OCI-LY7 (cell line): Measurements from ENCODE around the gene ARHGAP21. TPM values are rescaled to one million over a fixed set of nuclear protein-coding genes. Genes with fewer than 3 reads are reported as not detected.

Experiments used
- BruUV-seq: library from RNA; stranded (reverse); fragments of 400-500 nt; replicated peaks from 2 replicates; lab custom pipeline; 2021; lab: Mats Ljungman, UMichigan
- CTCF ChIA-PET: fragments of 300-600 bp; sonication (Branson Sonifier 250); formaldehyde crosslinking; loops from one replicate; lab custom pipeline; 2022; ENCODE audit warnings: antibody characterized with exemption; ENCODE audit not compliant: unreplicated experiment; lab: Charles Lee
- POLR2A ChIA-PET: fragments of 300-600 bp; sonication (Branson Sonifier 250); formaldehyde crosslinking; loops from one replicate; lab custom pipeline; 2022; ENCODE audit warnings: antibody characterized with exemption; lab: Charles Lee
- DNase-seq: peaks from one replicate; pipeline ENCODE4 v3.0.0-alpha.2; 2015; ENCODE audit warnings: low spot score
- H2AFZ ChIP-seq: fragments of 200-600 bp; sonication (generic), shearing (Covaris generic); 2 replicates; pipeline ENCODE4 v1.6.1; 2014; ENCODE audit warnings: mild to moderate bottlenecking, antibody characterized with exemption, low read length, moderate library complexity
- H3K27ac ChIP-seq: fragments of 200-600 bp; sonication (generic); 2 replicates; pipeline ENCODE4 v1.5.1; 2014; ENCODE audit warnings: mixed run types, low read depth, mild to moderate bottlenecking, moderate library complexity, low read length, inconsistent platforms; ENCODE audit not compliant: poor library complexity, severe bottlenecking
- H3K36me3 ChIP-seq: fragments of 200-600 bp; sonication (generic); 2 replicates; pipeline ENCODE4 v1.6.1; 2014; ENCODE audit warnings: mild to moderate bottlenecking, antibody characterized with exemption, low read length, moderate library complexity, mixed read lengths; ENCODE audit not compliant: insufficient read depth
- H3K4me1 ChIP-seq: fragments of 200-600 bp; sonication (generic); 2 replicates; pipeline ENCODE4 v1.5.1; 2014; ENCODE audit warnings: mild to moderate bottlenecking, low read length; ENCODE audit not compliant: insufficient read depth, poor library complexity, severe bottlenecking
- H3K4me2 ChIP-seq: fragments of 200-600 bp; sonication (generic); 2 replicates; pipeline ENCODE4 v1.6.1; 2014; ENCODE audit warnings: mild to moderate bottlenecking, low read length
- H3K4me3 ChIP-seq: fragments of 200-600 bp; sonication (generic); 2 replicates; pipeline ENCODE4 v1.5.1; 2014; ENCODE audit warnings: mild to moderate bottlenecking, low read depth, low read length; ENCODE audit not compliant: poor library complexity, severe bottlenecking
- H3K79me2 ChIP-seq: fragments of 200-600 bp; sonication (generic); 2 replicates; pipeline ENCODE4 v1.6.1; 2016; ENCODE audit warnings: low read depth, mild to moderate bottlenecking, low read length, moderate library complexity, mixed read lengths; ENCODE audit not compliant: insufficient read depth
- H3K9me2 ChIP-seq: fragments of 200-600 bp; sonication (generic); 2 replicates; pipeline ENCODE4 v1.6.1; 2016; ENCODE audit warnings: mild to moderate bottlenecking, low read length, mixed read lengths; ENCODE audit not compliant: insufficient read depth
- H3K9me3 ChIP-seq: fragments of 200-600 bp; sonication (generic); 2 replicates; pipeline ENCODE4 v1.6.1; 2014; ENCODE audit warnings: mild to moderate bottlenecking, mixed run types, low read length, mixed read lengths
- H4K20me1 ChIP-seq: fragments of 200-600 bp; sonication (generic); 2 replicates; pipeline ENCODE4 v1.6.1; 2014; ENCODE audit warnings: mild to moderate bottlenecking, antibody characterized with exemption, low read length, moderate library complexity, mixed read lengths; ENCODE audit not compliant: insufficient read depth
- EZH2phosphoT487 ChIP-seq: fragments of 200-600 bp; sonication (generic); IDR thresholded peaks from 2 replicates; pipeline ENCODE4 v1.6.1; 2018; ENCODE audit warnings: low read depth, borderline replicate concordance, mild to moderate bottlenecking, mixed run types, antibody characterized with exemption, low read length, moderate library complexity, mixed read lengths
- intact Hi-C: fragments of 100-400 bp; cut with micrococcal nuclease; formaldehyde crosslinking; loops from one replicate; pipeline ENCODE4 v1.10.0; 2022; ENCODE audit not compliant: unreplicated experiment
- small RNA-seq: library from RNA; depleted of rRNA; stranded (forward); fragments of <200 nt; gene quantifications from one replicate; pipeline ENCODE3, GENCODE V24; 2014
- total RNA-seq, 2 experiments: library from RNA; depleted of rRNA in 1 of 2; stranded (reverse); fragments of >200 nt in 1 of 2; shearing (Covaris generic) in 1 of 2; gene quantifications; 2 replicates each; pipeline ENCODE4 v1.2.3, GENCODE V29; 2014 to 2022
- TF ChIP-seq, protein P1 (sequence below): fragments of 200-600 bp; sonication (generic); conservative IDR thresholded peaks from 2 replicates; pipeline ENCODE4 v1.5.1; 2014; ENCODE audit warnings: mild to moderate bottlenecking, antibody characterized with exemption, low read length, moderate library complexity, mixed read lengths

The ARHGAP21 gene
- total RNA-seq, 2 experiments from 2014 or later = 24.2 to 44.9 TPM

DNA sequence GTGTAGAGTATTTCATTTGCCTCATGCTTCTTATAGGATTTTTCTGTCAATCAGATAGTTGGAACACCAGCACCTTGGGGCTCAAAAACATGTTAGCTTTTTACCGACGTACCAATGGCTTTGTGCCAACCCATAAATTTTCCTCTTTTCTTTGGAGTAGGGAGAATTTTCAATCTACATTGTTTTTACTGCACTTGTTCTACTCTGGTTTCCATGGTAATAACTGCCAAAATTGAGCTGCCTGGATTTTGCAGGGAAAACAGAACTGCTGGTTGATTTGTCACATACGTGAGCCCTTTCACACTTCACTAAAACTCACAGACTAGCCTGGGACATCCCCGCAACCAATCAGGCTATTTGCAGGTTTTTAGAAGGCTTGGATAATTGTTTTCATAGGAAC lies 189.7 kb downstream of the ARHGAP21 start:
- H3K79me2 ChIP-seq = no peaks in the 10 kb centered on the region
- no peak for DNase-seq
- no peak overlapping the region for H3K27ac ChIP-seq
- CTCF ChIA-PET = no interaction called here
- no peaks in the 10 kb centered on the region for H3K9me2 ChIP-seq
- no peak for TF ChIP-seq EZH2phosphoT487
- TF ChIP-seq, protein P1, sequence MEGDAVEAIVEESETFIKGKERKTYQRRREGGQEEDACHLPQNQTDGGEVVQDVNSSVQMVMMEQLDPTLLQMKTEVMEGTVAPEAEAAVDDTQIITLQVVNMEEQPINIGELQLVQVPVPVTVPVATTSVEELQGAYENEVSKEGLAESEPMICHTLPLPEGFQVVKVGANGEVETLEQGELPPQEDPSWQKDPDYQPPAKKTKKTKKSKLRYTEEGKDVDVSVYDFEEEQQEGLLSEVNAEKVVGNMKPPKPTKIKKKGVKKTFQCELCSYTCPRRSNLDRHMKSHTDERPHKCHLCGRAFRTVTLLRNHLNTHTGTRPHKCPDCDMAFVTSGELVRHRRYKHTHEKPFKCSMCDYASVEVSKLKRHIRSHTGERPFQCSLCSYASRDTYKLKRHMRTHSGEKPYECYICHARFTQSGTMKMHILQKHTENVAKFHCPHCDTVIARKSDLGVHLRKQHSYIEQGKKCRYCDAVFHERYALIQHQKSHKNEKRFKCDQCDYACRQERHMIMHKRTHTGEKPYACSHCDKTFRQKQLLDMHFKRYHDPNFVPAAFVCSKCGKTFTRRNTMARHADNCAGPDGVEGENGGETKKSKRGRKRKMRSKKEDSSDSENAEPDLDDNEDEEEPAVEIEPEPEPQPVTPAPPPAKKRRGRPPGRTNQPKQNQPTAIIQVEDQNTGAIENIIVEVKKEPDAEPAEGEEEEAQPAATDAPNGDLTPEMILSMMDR = no peak
- H3K4me2 ChIP-seq = no peak overlapping the region
- no peaks in the 10 kb centered on the region for H3K9me3 ChIP-seq
- no peak overlapping the region for H3K4me3 ChIP-seq
- no peak overlapping the region for H2AFZ ChIP-seq
- POLR2A ChIA-PET = no interaction called here
- BruUV-seq = no TSS peak
- H4K20me1 ChIP-seq = no peaks in the 10 kb centered on the region
- H3K36me3 ChIP-seq = no peaks in the 10 kb centered on the region
- intact Hi-C loops = no loop called here
- no peaks in the 10 kb centered on the region for H3K4me1 ChIP-seq

Small RNA genes lying within 50 kb of the gene (small RNA-seq; reads per million reads assigned to genes)
- not detected for gene RNA5SP305

Other genes with a start within 250 kb of the ARHGAP21 start
- not detected in 2 replicates for gene PRTFDC1, start 228.7 kb upstream of the ARHGAP21 start, total RNA-seq (2014; rRNA removed; shearing (Covaris generic))
- gene PRTFDC1, start 228.7 kb upstream of the ARHGAP21 start, total RNA-seq (2022) = not detected in 2 replicates